Body of pancreas (tissue), 4 donors: ENCODE measurements around the gene APPL2. TPM values are rescaled to one million over a fixed set of nuclear protein-coding genes. Genes with fewer than 3 reads are reported as not detected.

Source experiments
- ATAC-seq: fragments of 150-250 bp; one replicate; pipeline ENCODE4 v1.9.1; 2016
- DNase-seq, 4 donors: peaks; one replicate each; pipeline ENCODE4 v3.0.0-alpha.2; 2019
- H3K27ac ChIP-seq, 4 donors: fragments of 200-600 bp; sonication (generic); 1 replicate in 3 of 4; 2 replicates in 1 of 4; pipeline versions ENCODE4 v1.5.1 to v1.6.1; 2016 to 2019; ENCODE audit warnings: mild to moderate bottlenecking in 1 of 4, mixed read lengths in 1 of 4, moderate library complexity in 1 of 4
- H3K27me3 ChIP-seq, 2 donors: fragments of 200-600 bp; sonication (generic); one replicate each; pipeline ENCODE4 v1.6.0; 2016; ENCODE audit warnings: mild to moderate bottlenecking in 1 of 2
- H3K36me3 ChIP-seq, 2 donors: fragments of 200-600 bp; sonication (generic); replicated peaks in 1 of 2; 2 replicates each; pipeline ENCODE4 v1.5.1; 2016; ENCODE audit warnings: low read depth in 2 of 2; ENCODE audit not compliant: insufficient read depth in 1 of 2
- H3K4me1 ChIP-seq: fragments of 200-600 bp; sonication (generic); one replicate; pipeline ENCODE4 v1.6.0; 2016
- H3K4me3 ChIP-seq, 2 donors: fragments of 200-600 bp; sonication (generic); 1 replicate in 1 of 2; 2 replicates in 1 of 2; pipeline ENCODE4 v1.5.1; 2016 to 2019
- H3K9me3 ChIP-seq, 3 donors: fragments of 200-600 bp; sonication (generic); 1 replicate in 2 of 3; 2 replicates in 1 of 3; pipeline ENCODE4 v1.5.1; 2016
- CTCF ChIP-seq, 7 experiments: fragments of 450-650 bp in 4 of 7; fragments of 200-600 bp in 3 of 7; sonication (generic) in 3 of 7; IDR thresholded peaks; one replicate each; pipeline ENCODE4 v1.5.1; 2016 to 2019; ENCODE audit warnings: antibody characterized with exemption in 7 of 7
- POLR2A ChIP-seq, 3 donors: fragments of 450-650 bp; IDR thresholded peaks; one replicate each; pipeline ENCODE4 v1.6.1; 2016; ENCODE audit warnings: antibody characterized with exemption in 3 of 3, mild to moderate bottlenecking in 2 of 3
- WGBS, 2 donors: methylation state at CpG; one replicate each; pipeline ENCODE4 v1.1.5; 2017; 5-methylcytosine and 5-hydroxymethylcytosine counted together
- intact Hi-C: fragments of 100-400 bp; cut with DNase I; formaldehyde crosslinking; loops from one replicate; pipeline ENCODE4 v1.15.1; 2023
- total RNA-seq, 2 donors: library from RNA; depleted of rRNA; stranded (reverse); fragments of >200 nt; gene quantifications; one replicate each; pipeline ENCODE4 v1.1.0, GENCODE V29; 2016

APPL2 gene
- total RNA-seq, 2 donors from 2014 or later: 32.4 to 32.6 TPM

- ATAC-seq: no peak
- Histone ChIP-seq H3K36me3 (peaks cover 0 to 25% of the 10 kb centered on the region in 2 donors), H3K4me1 (no peaks in the 10 kb centered on the region), H3K9me3 (no peaks in the 10 kb centered on the region), H3K4me3 (no peak overlapping the region), H3K27ac (no peak overlapping the region), H3K27me3 (no peaks in the 10 kb centered on the region)
- no peak for DNase-seq
- TF ChIP-seq POLR2A (IDR thresholded peaks at IDR 0.05) (no peak), CTCF (IDR thresholded peaks at IDR 0.05) (no peak)
- WGBS, 2 donors: 86 to 88% methylated on average over 1 of the region's 1 CpG
- intact Hi-C loops: no loop called here
These were observed 69.2 kb downstream of the APPL2 start for GRCh38 chr12:105166736-105167135.

GRCh38 chr12:105164068-105164467, 71.9 kb downstream of the APPL2 start:
- H3K36me3 ChIP-seq: peaks cover 0 to 31% of the 10 kb centered on the region in 2 donors
- intact Hi-C loops: no loop called here
- no peaks in the 10 kb centered on the region for H3K4me1 ChIP-seq
- H3K9me3 ChIP-seq: no peaks in the 10 kb centered on the region
- no peak for TF ChIP-seq CTCF (IDR thresholded peaks at IDR 0.05)
- TF ChIP-seq POLR2A (IDR thresholded peaks at IDR 0.05): no peak
- H3K27ac ChIP-seq: no peak overlapping the region
- DNase-seq (no peak), ATAC-seq (no peak)
- H3K27me3 ChIP-seq: no peaks in the 10 kb centered on the region
- H3K4me3 ChIP-seq: no peak overlapping the region
- WGBS, 2 donors: 57% methylated on average over 2 of the region's 2 CpGs

GRCh38 chr12:105162174-105162573, 73.8 kb downstream of the APPL2 start:
- no peak overlapping the region for H3K27ac ChIP-seq
- TF ChIP-seq CTCF (IDR thresholded peaks at IDR 0.05): no peak
- TF ChIP-seq POLR2A (IDR thresholded peaks at IDR 0.05): no peak
- H3K9me3 ChIP-seq: no peaks in the 10 kb centered on the region
- peaks cover 0 to 31% of the 10 kb centered on the region in 2 donors for H3K36me3 ChIP-seq
- H3K4me3 ChIP-seq: no peak overlapping the region
- no peaks in the 10 kb centered on the region for H3K4me1 ChIP-seq
- intact Hi-C loops: no loop called here
- WGBS, 2 donors: 90 to 92% methylated on average over 3 of the region's 3 CpGs
- no peak for ATAC-seq
- no peaks in the 10 kb centered on the region for H3K27me3 ChIP-seq
- DNase-seq: no peak

GRCh38 chr12:105158876-105159275, 77.1 kb downstream of the APPL2 start:
- no peaks in the 10 kb centered on the region for H3K9me3 ChIP-seq
- H3K27me3 ChIP-seq: no peaks in the 10 kb centered on the region
- intact Hi-C loops: no loop called here
- no peak overlapping the region for H3K27ac ChIP-seq
- TF ChIP-seq POLR2A (IDR thresholded peaks at IDR 0.05): no peak
- no peak for TF ChIP-seq CTCF (IDR thresholded peaks at IDR 0.05)
- H3K4me3 ChIP-seq: no peak overlapping the region
- 81 to 89% methylated on average over 2 of the region's 2 CpGs for WGBS, 2 donors
- DNase-seq (no peak), ATAC-seq (no peak)
- peaks cover 5 to 22% of the 10 kb centered on the region in 2 donors for H3K36me3 ChIP-seq
- no peaks in the 10 kb centered on the region for H3K4me1 ChIP-seq

- TF ChIP-seq CTCF (IDR thresholded peaks at IDR 0.05) (no peak), POLR2A (IDR thresholded peaks at IDR 0.05) (no peak)
- Histone ChIP-seq H3K9me3 (no peaks in the 10 kb centered on the region), H3K27ac (no peak overlapping the region), H3K4me3 (no peak overlapping the region), H3K27me3 (no peaks in the 10 kb centered on the region), H3K36me3 (peaks cover 5 to 23% of the 10 kb centered on the region in 2 donors), H3K4me1 (no peaks in the 10 kb centered on the region)
- WGBS, 2 donors: 94 to 97% methylated on average over 3 of the region's 3 CpGs
- ATAC-seq (no peak), DNase-seq (no peak)
- intact Hi-C loops: no loop called here
These were observed 78.4 kb downstream of the APPL2 start for GRCh38 chr12:105157606-105158005.
